RWPE1 (cell line): Measurements from ENCODE around the gene KLHL26.

Experiments used
- CTCF ChIA-PET: fragments of 350-600 bp; sonication (Branson Sonifier 250); formaldehyde crosslinking; extraction: SDS; loops from one replicate; lab custom pipeline; 2021; lab: Yijun Ruan, JAX
- POLR2A ChIA-PET: fragments of 400-600 bp; formaldehyde crosslinking; extraction: SDS; loops from one replicate; lab custom pipeline; 2020; ENCODE audit warnings: antibody characterized with exemption; ENCODE audit not compliant: low non-redundant PET; lab: Yijun Ruan, JAX
- DNase-seq: peaks from one replicate; pipeline ENCODE4 v3.0.0; 2012; ENCODE audit warnings: low spot score
- H3K27ac ChIP-seq: fragments of 450-650 bp; 2 replicates; pipeline ENCODE4 v1.5.1; 2017
- TF ChIP-seq, protein P1 (sequence below): fragments of 450-650 bp; conservative IDR thresholded peaks from 2 replicates; pipeline ENCODE4 v1.5.1; 2017; ENCODE audit warnings: low read depth, mild to moderate bottlenecking

KLHL26 gene

DNA sequence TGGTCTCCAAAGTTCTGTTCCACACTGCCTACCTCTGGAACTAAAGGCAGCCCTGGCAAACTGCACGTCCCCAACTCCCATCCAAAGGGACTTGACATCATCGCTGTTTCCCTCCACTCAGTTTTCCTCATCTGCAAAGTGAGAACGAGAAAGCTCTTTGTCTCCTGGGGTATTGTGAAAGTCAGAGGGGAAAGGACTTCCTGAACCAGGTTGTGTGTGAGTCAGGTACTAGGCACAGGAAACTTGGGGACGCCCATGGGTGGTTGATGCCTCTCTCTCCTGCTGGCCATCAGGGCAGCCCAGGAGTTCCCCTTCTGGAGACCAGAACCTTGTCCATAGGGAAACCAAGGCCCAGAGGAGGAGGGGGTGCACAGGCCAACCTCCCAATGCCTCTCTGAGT is 35.0 kb upstream of the KLHL26 start:
- ChIA-PET POLR2A (no interaction called here), CTCF (no interaction called here)
- TF ChIP-seq, protein P1, sequence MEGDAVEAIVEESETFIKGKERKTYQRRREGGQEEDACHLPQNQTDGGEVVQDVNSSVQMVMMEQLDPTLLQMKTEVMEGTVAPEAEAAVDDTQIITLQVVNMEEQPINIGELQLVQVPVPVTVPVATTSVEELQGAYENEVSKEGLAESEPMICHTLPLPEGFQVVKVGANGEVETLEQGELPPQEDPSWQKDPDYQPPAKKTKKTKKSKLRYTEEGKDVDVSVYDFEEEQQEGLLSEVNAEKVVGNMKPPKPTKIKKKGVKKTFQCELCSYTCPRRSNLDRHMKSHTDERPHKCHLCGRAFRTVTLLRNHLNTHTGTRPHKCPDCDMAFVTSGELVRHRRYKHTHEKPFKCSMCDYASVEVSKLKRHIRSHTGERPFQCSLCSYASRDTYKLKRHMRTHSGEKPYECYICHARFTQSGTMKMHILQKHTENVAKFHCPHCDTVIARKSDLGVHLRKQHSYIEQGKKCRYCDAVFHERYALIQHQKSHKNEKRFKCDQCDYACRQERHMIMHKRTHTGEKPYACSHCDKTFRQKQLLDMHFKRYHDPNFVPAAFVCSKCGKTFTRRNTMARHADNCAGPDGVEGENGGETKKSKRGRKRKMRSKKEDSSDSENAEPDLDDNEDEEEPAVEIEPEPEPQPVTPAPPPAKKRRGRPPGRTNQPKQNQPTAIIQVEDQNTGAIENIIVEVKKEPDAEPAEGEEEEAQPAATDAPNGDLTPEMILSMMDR, result no peak
- no peak for DNase-seq
- H3K27ac ChIP-seq, result 0 out of 2 replicates have a peak overlapping the region, but pooled peaks have one; percentile 1

DNA sequence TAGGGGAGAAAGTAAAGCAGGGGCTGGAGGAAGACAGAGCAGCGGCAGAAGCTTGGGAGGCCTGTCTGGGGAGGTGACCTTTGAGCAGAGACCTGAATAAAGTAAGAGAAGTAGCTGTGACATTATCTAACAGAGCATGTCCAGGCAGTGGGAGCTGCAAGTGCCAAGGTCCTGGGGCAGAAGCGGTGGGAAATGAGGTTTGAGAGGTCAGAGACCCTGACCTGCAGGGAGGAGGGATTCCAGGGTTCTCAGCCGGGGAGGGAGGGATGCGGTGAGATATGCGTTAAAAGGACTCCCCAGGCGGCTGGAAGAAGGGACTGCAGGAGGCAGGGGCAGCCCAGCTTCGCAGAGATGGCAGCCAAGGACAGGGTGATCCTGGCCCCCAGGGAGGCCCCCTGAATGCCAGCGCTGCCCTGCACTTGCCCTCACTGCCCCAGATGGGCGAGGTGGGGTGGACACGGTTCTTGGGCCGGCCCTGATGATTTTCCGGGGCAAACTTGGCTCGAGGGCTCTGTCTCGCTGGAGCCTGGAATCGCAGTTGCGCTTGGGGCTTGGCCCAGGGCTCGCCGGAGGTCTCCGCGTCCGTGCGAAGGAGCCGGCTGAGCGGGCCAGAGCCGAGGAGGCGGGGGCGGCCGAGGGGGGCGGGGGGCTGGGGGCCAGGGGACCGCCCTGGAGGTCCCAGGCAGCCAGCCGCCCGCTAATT is 33.4 kb upstream of the KLHL26 start:
- ChIA-PET POLR2A (no interaction called here), CTCF (interaction anchor here (0.6 to 1.9 kb wide), 3 partner anchors 9 to 337 kb away, joined by 3 to 10 read pairs (median 6); no protein-coding TSS in a partner anchor)

DNA sequence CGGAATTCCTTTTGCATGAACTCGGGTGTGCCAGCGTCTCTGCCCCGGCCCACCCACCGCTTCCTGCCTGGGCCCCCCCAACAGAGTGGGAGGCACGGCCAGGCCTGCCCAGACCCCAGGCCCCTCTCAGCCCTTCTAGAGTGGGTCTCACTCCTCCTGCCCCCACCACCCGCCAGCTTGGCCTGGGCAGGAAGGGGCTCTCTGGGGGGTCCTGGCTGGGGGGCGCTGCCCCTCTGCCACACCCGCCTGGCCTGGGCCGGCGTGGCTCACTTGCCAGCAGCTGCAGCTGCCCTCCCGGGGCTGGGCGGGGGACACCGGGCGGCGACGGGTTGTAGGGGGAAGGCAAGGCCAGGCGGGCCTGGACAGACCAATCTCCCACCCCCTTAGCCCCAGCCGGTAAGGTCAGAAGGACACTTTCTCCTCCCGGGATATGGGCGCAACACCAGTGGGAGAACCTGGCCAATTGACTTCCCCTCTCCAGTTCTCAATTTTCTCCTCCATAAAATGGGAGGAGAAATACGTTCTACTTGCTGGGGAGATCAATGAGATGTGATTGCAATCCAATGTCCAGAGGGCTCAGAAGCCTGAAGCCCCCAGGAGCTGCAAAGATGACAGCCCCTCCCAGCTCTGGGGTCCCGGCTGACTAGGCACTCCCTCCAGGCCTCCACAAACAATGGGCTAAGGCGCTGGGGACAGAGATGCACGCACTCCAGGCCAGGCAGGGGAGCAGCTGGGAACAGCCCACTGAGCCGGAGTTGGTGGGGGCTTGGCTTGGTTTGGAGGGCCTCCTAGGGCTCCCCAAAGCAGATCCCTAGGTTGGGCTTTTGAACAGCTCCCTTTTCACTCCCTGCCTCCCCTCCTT is 32.6 kb upstream of the KLHL26 start:
- H3K27ac ChIP-seq, result peak overlapping the region; percentile 17; the same call in 1 of the 2 replicates
- CTCF ChIA-PET, result interaction anchor here (1.9 kb wide), 1 partner anchor 10 kb away, joined by 10 read pairs; no protein-coding TSS in a partner anchor
- no peak for DNase-seq
- TF ChIP-seq, protein P1, result no peak
- POLR2A ChIA-PET, result no interaction called here

More for the DNA sequence above, 33.4 kb upstream of the KLHL26 start:
- TF ChIP-seq, protein P1, result no peak
- DNase-seq, result no peak
- H3K27ac ChIP-seq, result peak overlapping the region; percentile 2

DNA sequence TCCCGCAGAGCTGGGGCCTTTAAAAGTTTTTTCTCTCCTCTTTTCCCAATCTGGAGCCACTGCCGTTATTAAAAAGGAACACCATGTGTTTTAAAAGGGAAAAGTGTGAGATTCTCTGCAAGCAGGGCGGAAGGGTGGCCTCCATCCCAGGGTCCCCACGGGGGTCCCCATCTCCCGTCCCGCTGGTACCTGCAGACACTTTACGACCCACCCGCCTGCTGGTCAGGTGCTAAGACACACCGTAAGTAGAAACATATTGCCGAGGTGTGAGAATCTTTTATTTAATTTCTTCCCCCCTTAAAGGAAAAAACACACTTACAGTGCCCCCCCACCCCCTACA is 32.0 kb upstream of the KLHL26 start:
- CTCF ChIA-PET, result interaction anchor here (1.9 kb wide), 1 partner anchor 10 kb away, joined by 10 read pairs; no protein-coding TSS in a partner anchor

DNA sequence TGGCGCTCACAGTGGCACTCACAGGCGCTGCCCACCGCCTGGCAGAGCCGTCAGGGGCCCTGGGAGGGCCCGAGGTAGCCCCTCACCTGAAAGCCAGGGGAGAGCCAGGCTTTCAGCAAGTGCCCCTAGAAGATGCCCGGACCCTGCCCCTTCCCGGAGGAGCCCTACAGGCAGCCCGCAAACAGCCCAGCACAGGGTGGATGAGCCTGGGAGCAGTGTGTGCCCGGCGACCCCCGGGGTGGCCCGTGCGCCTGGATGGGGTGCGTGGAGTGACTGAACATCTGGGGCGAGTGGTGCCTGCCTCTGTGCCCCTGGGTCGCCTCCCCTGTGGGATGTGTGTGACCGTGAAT is 31.7 kb upstream of the KLHL26 start:
- DNase-seq, result no peak
- ChIA-PET CTCF (no interaction called here), POLR2A (no interaction called here)
- TF ChIP-seq, protein P1, result no peak
- H3K27ac ChIP-seq, result peak overlapping the region; percentile 17; the same call in 1 of the 2 replicates

More for the DNA sequence above, 32.0 kb upstream of the KLHL26 start:
- POLR2A ChIA-PET, result no interaction called here
- H3K27ac ChIP-seq, result peak overlapping the region; percentile 17; the same call in 1 of the 2 replicates
- TF ChIP-seq, protein P1, result no peak
- no peak for DNase-seq

DNA sequence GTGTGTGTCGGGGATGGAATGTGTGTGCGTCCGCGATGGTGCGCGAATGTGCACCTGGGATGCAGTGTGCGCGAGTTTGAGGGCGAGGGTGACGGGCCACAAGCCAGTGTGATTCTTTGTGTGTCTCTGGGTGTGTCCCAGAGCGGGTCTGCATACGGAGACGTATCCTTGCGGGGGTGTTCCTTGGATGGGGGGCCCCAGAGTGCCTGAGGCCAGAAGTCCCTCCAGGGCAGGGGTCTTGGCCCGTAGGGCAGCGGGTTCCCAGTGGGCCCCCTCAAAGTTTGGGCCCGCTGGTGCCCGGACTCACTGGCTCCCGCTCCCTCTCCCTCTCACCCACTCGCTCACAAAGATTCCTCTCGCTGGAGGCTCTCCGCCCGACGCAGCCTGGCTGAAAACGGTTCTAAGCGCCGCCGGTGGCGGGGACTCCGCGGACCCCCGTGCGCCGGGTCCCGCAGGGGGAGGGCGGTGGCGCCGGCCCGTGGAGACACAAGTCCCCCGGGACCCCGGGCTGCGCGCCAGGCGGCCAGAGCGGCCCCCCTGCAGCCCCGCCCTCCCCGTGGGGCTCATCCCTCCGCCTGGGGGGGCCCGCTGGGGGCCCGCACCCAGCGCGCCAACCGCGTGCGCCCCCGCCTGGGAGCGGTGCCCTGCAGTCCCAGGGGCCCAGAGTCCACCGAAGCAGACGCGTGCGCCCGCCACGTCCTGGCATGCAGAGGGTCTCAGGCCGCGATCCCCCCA is 31.1 kb upstream of the KLHL26 start:
- CTCF ChIA-PET, result no interaction called here
- POLR2A ChIA-PET, result no interaction called here

More for the DNA sequence above, 31.1 kb upstream of the KLHL26 start:
- no peak for DNase-seq
- TF ChIP-seq, protein P1, result no peak
- H3K27ac ChIP-seq, result no peak overlapping the region
